ENCODE measurements around the gene L3MBTL1. TPM values are rescaled to one million over a fixed set of nuclear protein-coding genes. Genes with fewer than 3 reads are reported as not detected.
"Not testable (repeated sequence)": the region's sequence is repeated elsewhere in the genome, so short reads cannot be mapped to it uniquely, and the experiment has no call there.

Gene L3MBTL1
- total RNA-seq, 2 experiments from 2014 or later: 6.5 to 8.0 TPM

DNA sequence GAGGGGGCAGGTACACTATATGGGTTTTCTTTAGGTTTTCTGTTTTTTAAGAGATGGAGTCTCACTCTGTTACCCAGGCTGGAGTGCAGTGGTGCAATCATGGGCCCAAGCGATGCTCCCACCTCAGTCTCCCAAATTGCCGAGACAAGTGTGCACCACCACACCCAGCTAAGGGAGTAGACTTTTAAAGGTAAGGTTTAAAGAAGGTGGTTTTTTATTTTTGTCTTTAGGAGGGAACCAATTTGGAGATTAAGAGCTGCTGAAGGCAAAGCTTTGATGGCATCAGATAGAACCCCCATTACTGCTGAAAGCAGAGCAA is 41.9 kb upstream of the L3MBTL1 start:
- Mint-ChIP-seq H3K4me1 (peaks cover 20% of the 10 kb centered on the region), H3K27ac (no peak overlapping the region), H3K27me3 (no peaks in the 10 kb centered on the region), H3K9me3 (ENCODE audit: low read depth) (no peaks in the 10 kb centered on the region), H3K4me3 (no peak overlapping the region), H3K36me3 (ENCODE audit: low read depth) (peaks cover 59% of the 10 kb centered on the region)
- DNase-seq (no peak), ATAC-seq (no peak)
- ChIA-PET CTCF (no interaction called here), POLR2A (interaction anchor here (0.8 to 2.6 kb wide), 4 partner anchors 8 to 375 kb away, joined by 3 to 14 read pairs (median 3); partner anchors contain the start of genes IFT52 and SRSF6)
- intact Hi-C loops (cut with DNase I, micrococcal nuclease): no loop called here

DNA sequence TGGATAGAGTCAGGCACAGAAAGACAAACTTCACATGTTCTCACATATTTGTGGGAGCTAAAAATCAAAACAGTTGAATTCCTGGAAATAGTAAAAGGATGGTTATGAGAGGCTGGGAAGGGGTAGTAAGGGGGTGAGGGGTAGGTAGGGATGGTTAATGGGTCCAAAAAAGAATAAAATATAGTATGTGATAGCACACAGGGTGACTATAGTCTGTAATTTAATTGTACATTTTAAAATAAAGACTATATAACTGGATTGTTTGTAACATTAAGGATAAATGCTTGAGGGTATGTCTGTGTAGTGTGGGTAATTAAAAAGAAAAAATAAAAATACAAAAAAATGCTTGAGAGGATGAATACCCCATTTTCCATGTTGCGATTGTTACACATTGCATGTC is 39.9 kb upstream of the L3MBTL1 start:
- H3K27ac Mint-ChIP-seq: no peak overlapping the region
- no peak for DNase-seq
- peaks cover 8% of the 10 kb centered on the region for H3K4me1 Mint-ChIP-seq
- peaks cover 40% of the 10 kb centered on the region for H3K36me3 Mint-ChIP-seq (ENCODE audit: low read depth)
- POLR2A ChIA-PET: no interaction called here
- no peaks in the 10 kb centered on the region for H3K27me3 Mint-ChIP-seq
- no peak for ATAC-seq
- no peaks in the 10 kb centered on the region for H3K9me3 Mint-ChIP-seq (ENCODE audit: low read depth)
- intact Hi-C loops (cut with DNase I, micrococcal nuclease): no loop called here
- CTCF ChIA-PET: interaction anchor here (1.5 kb wide), 1 partner anchor 48 kb away, joined by 3 read pairs; no protein-coding TSS in a partner anchor
- H3K4me3 Mint-ChIP-seq: no peak overlapping the region

DNA sequence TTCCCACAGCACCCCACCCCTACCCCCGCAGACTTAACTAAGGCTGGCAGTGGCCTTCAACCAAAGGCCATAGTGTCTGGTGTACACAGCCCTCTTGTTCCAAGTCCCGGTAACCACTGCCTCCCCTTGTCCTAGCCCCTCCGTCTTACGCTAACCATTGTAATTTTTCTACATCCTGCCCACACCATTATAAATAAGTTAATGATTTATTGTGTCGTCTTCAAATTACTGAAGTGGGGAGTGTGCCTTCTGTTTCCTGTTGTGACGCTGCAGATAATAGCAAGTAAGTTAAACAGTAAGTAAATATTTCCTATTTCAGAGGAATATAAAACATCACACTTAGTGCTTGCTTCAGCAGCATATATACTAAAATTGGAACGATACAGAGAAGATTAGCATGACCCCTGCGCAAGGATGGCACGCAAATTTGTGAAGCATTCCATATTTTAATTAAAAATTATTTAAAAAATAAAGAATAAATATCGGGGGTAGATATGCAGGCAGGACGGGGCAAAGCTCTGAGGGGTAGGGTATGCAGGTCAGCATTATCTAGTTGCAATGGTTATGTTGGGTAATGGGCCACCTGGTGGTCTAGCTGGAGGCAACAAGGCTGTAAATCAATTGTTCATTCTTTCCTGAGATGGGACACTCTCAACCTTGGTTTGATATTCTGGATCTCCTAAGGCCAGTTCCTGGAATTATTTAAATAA is 34.7 kb upstream of the L3MBTL1 start:
- no peak overlapping the region for H3K27ac Mint-ChIP-seq
- H3K4me3 Mint-ChIP-seq: no peak overlapping the region
- H3K4me1 Mint-ChIP-seq: no peaks in the 10 kb centered on the region
- H3K36me3 Mint-ChIP-seq (ENCODE audit: low read depth): peaks cover 8% of the 10 kb centered on the region
- no peak for ATAC-seq
- DNase-seq: no peak
- H3K9me3 Mint-ChIP-seq (ENCODE audit: low read depth): no peaks in the 10 kb centered on the region
- intact Hi-C loops (cut with DNase I, micrococcal nuclease): no loop called here
- ChIA-PET CTCF (interaction anchor here (0.7 kb wide), 1 partner anchor 1855 kb away, joined by 3 read pairs; the partner anchor contains the start of gene CHD6), POLR2A (no interaction called here)
- no peaks in the 10 kb centered on the region for H3K27me3 Mint-ChIP-seq

DNA sequence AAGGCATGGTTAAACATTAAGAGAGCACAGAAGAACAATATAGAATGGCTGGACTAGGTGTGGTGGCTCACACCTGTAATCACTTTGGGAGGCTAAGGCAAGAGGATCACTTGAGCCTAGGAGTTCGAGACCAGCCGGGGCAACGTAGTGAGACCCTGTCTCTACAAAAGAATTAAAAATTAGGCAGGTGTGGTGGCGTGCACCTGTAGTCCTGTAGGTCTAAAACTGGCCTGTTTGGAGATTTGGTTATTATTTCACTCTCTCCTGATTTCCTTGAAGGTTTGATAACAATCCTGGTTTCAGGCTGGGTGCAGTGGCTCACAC is 34.2 kb upstream of the L3MBTL1 start:
- ChIA-PET CTCF (interaction anchor here (0.7 kb wide), 1 partner anchor 1855 kb away, joined by 3 read pairs; the partner anchor contains the start of gene CHD6), POLR2A (no interaction called here)
- DNase-seq: no peak
- Mint-ChIP-seq H3K36me3 (ENCODE audit: low read depth) (peaks cover 8% of the 10 kb centered on the region), H3K9me3 (ENCODE audit: low read depth) (no peaks in the 10 kb centered on the region), H3K4me1 (no peaks in the 10 kb centered on the region), H3K4me3 (no peak overlapping the region), H3K27me3 (no peaks in the 10 kb centered on the region), H3K27ac (no peak overlapping the region)
- ATAC-seq: no peak
- intact Hi-C loops (cut with DNase I, micrococcal nuclease): no loop called here

DNA sequence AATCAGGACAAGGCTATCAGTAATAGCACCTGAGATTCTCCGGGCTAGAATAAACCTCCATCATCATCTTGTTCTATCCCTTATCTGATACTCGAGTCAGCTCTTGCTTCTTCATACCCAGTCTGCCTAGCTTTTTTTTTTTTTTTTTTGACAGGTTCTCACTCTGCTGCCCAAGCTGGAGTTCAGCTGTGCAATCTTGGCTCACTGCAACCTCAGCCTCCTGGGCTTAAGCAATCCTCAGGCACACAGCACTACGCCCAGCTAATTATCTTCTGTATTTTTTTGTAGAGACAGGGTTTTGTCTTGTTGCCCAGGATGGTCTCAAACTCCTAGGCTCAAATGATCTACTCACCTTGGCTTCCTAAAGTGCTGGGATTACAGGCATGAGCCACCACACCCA is 30.3 kb upstream of the L3MBTL1 start:
- peaks cover 5% of the 10 kb centered on the region for H3K27me3 Mint-ChIP-seq
- peaks cover 2% of the 10 kb centered on the region for H3K36me3 Mint-ChIP-seq (ENCODE audit: low read depth)
- no peak overlapping the region for H3K27ac Mint-ChIP-seq
- CTCF ChIA-PET: no interaction called here
- ATAC-seq (no peak), DNase-seq (no peak)
- no peaks in the 10 kb centered on the region for H3K4me1 Mint-ChIP-seq
- H3K4me3 Mint-ChIP-seq: no peak overlapping the region
- POLR2A ChIA-PET: no interaction called here
- H3K9me3 Mint-ChIP-seq (ENCODE audit: low read depth): peaks cover 5% of the 10 kb centered on the region
- intact Hi-C loops (cut with DNase I, micrococcal nuclease): no loop called here

DNA sequence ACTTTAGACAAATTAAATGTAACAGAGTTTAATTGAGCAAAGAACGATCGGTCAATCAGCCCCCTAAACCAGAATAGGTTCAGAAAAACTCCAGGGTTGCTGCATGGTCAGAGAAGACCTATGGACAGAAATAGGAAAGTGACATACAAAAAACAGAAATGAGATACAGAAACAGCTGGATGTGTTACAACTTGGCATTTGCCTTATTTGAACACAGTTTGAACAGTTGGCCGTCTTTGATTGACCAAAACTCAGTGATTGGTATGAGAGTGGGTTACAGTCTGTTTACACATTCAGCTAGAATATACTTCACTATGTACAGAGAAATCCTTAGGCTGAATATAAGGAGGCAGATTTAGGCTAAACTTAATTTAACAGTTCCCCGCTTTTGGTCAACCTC is 29.9 kb upstream of the L3MBTL1 start:
- intact Hi-C loops (cut with DNase I, micrococcal nuclease): no loop called here
- no peak overlapping the region for H3K4me3 Mint-ChIP-seq
- no peak overlapping the region for H3K27ac Mint-ChIP-seq
- CTCF ChIA-PET: no interaction called here
- peaks cover 5% of the 10 kb centered on the region for H3K9me3 Mint-ChIP-seq (ENCODE audit: low read depth)
- DNase-seq (no peak), ATAC-seq (no peak)
- peaks cover 2% of the 10 kb centered on the region for H3K36me3 Mint-ChIP-seq (ENCODE audit: low read depth)
- peaks cover 5% of the 10 kb centered on the region for H3K27me3 Mint-ChIP-seq
- H3K4me1 Mint-ChIP-seq: no peaks in the 10 kb centered on the region
- POLR2A ChIA-PET: no interaction called here

DNA sequence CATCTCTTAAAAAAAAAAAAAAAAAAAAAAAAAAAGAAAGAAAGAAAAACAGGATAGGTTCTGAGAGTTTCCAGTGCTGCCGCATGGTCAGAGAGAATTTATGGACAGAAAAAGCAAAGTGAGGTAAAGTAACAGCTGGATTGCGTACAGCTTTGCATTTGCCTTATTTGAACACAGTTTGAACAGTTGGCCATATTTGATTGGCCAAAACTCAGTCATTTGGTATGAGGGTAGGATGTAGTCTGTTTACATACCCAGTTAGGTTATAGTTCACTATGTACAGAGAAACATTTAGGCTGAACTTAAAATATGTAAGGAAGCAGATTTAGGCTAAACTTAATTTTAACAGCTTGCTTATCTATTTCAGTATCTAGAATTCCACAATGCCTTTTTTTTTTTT is 17.5 kb upstream of the L3MBTL1 start:
- H3K4me3 Mint-ChIP-seq: no peak overlapping the region
- ChIA-PET POLR2A (interaction anchor here (0.6 kb wide), 1 partner anchor 101 kb away, joined by 5 read pairs; the partner anchor contains the start of gene IFT52), CTCF (interaction anchor here (1.0 to 1.3 kb wide), 2 partner anchors 10 to 18 kb away, joined by 3 read pairs; no protein-coding TSS in a partner anchor)
- H3K4me1 Mint-ChIP-seq: peaks cover 3% of the 10 kb centered on the region
- ATAC-seq (no peak), DNase-seq (no peak)
- intact Hi-C loops (cut with DNase I, micrococcal nuclease): no loop called here
- peaks cover 4% of the 10 kb centered on the region for H3K27me3 Mint-ChIP-seq
- H3K9me3 Mint-ChIP-seq (ENCODE audit: low read depth): peaks cover 10% of the 10 kb centered on the region
- no peaks in the 10 kb centered on the region for H3K36me3 Mint-ChIP-seq (ENCODE audit: low read depth)
- no peak overlapping the region for H3K27ac Mint-ChIP-seq

DNA sequence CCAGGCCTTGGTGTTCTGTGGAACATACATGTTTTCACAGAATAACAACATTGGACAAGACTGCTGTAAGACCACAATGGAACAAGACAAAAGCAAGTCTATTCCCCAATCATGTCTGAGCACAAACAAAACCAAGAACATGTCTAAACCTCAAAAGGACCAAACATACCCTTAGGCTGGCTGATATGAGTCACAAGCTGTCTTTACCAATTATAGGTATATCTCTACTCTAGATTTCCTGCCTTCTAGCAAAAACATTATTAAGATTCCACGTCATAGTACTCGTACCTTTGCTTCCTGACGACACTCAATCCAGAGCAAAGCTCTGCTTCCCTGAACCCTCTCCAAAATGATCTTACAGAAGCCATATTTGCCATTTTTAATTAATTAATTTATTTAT is 15.4 kb upstream of the L3MBTL1 start:
- peaks cover 3% of the 10 kb centered on the region for H3K4me1 Mint-ChIP-seq
- no peak overlapping the region for H3K4me3 Mint-ChIP-seq
- H3K36me3 Mint-ChIP-seq (ENCODE audit: low read depth): no peaks in the 10 kb centered on the region
- no peak overlapping the region for H3K27ac Mint-ChIP-seq
- DNase-seq (no peak), ATAC-seq (peak; percentile 96)
- peaks cover 4% of the 10 kb centered on the region for H3K27me3 Mint-ChIP-seq
- ChIA-PET CTCF (interaction anchor here (0.7 to 1.1 kb wide), 2 partner anchors 45 to 641 kb away, joined by 3 to 4 read pairs; no protein-coding TSS in a partner anchor), POLR2A (interaction anchor here (0.9 to 1.1 kb wide), 3 partner anchors 22 to 99 kb away, joined by 3 to 4 read pairs (median 3); partner anchors contain the start of gene IFT52)
- intact Hi-C loops (cut with DNase I, micrococcal nuclease): loop anchor here in 1 of 2 experiments (1.0 kb wide), 1 partner anchor 34 kb away; no protein-coding TSS in a partner anchor
- peaks cover 8% of the 10 kb centered on the region for H3K9me3 Mint-ChIP-seq (ENCODE audit: low read depth)

DNA sequence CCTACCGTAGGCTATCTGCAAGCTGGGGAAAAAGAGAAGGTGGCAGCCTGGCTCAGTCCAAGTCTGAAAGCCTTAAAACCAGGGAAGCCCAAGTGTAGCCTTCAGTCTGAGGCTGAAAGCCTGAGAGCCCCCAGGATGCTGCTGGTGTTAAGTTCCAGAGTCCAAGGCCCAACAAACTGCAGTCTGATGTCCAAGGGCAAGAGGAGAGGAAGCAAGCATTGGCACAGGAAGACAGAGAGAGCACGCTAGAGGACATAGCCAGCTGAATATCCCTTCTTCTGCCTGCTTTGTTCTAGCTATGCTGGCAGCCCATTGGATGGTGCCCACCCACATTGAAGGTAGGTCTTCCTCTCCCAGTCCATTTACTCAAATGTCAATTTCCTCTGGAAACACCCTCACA is 12.1 kb upstream of the L3MBTL1 start:
- Mint-ChIP-seq H3K27ac (no peak overlapping the region), H3K4me3 (no peak overlapping the region), H3K36me3 (ENCODE audit: low read depth) (no peaks in the 10 kb centered on the region), H3K9me3 (ENCODE audit: low read depth) (no peaks in the 10 kb centered on the region), H3K27me3 (peaks cover 2% of the 10 kb centered on the region), H3K4me1 (peaks cover 3% of the 10 kb centered on the region)
- POLR2A ChIA-PET: no interaction called here
- intact Hi-C loops (cut with DNase I, micrococcal nuclease): no loop called here
- no peak for ATAC-seq
- DNase-seq: no peak
- CTCF ChIA-PET: no interaction called here

DNA sequence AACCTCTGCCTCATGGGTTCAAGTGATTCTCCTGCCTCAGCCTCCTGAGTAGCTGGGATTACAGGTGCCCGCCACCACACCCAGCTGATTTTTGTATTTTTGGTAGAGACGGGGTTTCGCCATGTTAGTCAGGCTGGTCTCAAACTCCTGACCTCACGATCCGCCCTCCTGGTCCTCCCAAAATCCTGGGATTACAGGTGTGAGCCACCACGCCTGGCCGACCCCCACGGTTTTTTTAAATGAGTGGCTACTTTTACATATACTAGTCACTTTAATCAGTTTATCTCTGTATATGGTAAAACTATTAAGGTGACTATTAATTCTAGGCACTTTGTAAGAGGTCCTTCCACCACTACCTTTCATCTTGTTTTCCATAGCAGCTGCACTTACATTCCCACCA is 5.5 kb upstream of the L3MBTL1 start:
- POLR2A ChIA-PET; H3K36me3 Mint-ChIP-seq (ENCODE audit: low read depth); H3K27ac Mint-ChIP-seq; H3K4me1 Mint-ChIP-seq; ATAC-seq; DNase-seq; H3K4me3 Mint-ChIP-seq; H3K9me3 Mint-ChIP-seq (ENCODE audit: low read depth); intact Hi-C loops (cut with DNase I, micrococcal nuclease); CTCF ChIA-PET: not testable (repeated sequence)
- H3K27me3 Mint-ChIP-seq: peaks cover 20% of the 10 kb centered on the region

DNA sequence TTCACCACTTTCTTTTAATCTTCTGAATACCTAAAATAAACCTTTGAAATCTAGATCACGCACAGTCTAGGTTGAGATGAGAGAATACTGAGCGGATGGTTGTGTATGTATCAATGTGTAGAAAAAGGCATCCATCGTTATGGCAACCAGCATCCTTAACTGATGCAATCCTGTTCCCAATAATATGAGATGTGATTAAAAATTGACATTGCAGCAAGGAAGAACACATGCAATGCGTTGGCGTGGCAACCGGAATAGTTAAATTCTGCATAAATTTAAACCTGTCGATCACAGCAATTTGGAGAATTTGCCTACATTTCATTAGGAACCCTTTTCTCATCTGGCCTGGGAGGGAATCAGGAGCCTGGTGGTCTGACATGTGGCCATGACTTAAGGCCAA is 1.3 kb upstream of the L3MBTL1 start:
- no peak for DNase-seq
- H3K9me3 Mint-ChIP-seq (ENCODE audit: low read depth): no peaks in the 10 kb centered on the region
- POLR2A ChIA-PET: no interaction called here
- H3K27me3 Mint-ChIP-seq: peaks cover 32% of the 10 kb centered on the region
- ATAC-seq: no peak
- H3K4me3 Mint-ChIP-seq: no peak overlapping the region
- no peak overlapping the region for H3K27ac Mint-ChIP-seq
- H3K4me1 Mint-ChIP-seq: peaks cover 5% of the 10 kb centered on the region
- intact Hi-C loops (cut with DNase I, micrococcal nuclease): no loop called here
- no peaks in the 10 kb centered on the region for H3K36me3 Mint-ChIP-seq (ENCODE audit: low read depth)
- CTCF ChIA-PET: no interaction called here

DNA sequence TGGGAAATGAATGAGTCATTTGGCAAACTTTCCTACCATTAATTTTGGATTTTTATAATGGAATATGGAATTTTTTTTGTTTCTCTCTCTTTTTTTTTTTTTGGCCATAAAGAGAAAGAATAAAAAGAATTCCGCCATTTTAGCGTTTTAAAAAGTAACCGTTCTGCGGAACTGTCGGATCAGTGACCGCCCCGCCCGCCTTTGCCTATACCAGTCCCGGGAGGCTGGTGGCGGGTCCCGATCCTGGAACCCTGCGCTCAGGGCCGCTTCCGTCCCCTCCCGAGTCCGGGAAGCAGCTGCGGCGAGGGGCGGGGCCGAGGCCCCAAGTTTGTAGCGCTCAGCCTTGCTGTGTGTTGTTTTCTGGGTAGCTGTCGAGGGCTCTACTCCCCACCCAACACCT is 609 bp downstream of the L3MBTL1 start:
- ChIA-PET CTCF (interaction anchor here (0.6 to 1.7 kb wide), 4 partner anchors 8 to 570 kb away, joined by 3 to 4 read pairs (median 4); no protein-coding TSS in a partner anchor), POLR2A (interaction anchor here (0.6 kb wide), 1 partner anchor 49 kb away, joined by 3 read pairs; no protein-coding TSS in a partner anchor)
- H3K27ac Mint-ChIP-seq: no peak overlapping the region
- peaks cover 29% of the 10 kb centered on the region for H3K27me3 Mint-ChIP-seq
- peaks cover 5% of the 10 kb centered on the region for H3K4me1 Mint-ChIP-seq
- peak overlapping the region; percentile 55 for H3K4me3 Mint-ChIP-seq
- intact Hi-C loops (cut with DNase I, micrococcal nuclease): no loop called here
- DNase-seq (peak; percentile 23), ATAC-seq (peak; percentile 33)
- H3K36me3 Mint-ChIP-seq (ENCODE audit: low read depth): no peaks in the 10 kb centered on the region
- no peaks in the 10 kb centered on the region for H3K9me3 Mint-ChIP-seq (ENCODE audit: low read depth)
